WI38 (cell line): ENCODE results near the gene THAP7.
A peak's percentile ranks its signal among the peaks of the same experiment; 100 is the strongest.
"Not testable (repeated sequence)": the region's sequence is repeated elsewhere in the genome, so short reads cannot be mapped to it uniquely, and the experiment has no call there.

Experiments
- H3K4me3 ChIP-seq: 2 replicates; pipeline ENCODE4 v1.5.1; 2011; ENCODE audit warnings: low read depth, mild to moderate bottlenecking, control low read depth, low read length
- CTCF ChIP-seq: IDR thresholded peaks from 2 replicates; pipeline ENCODE4 v1.5.1; 2012; ENCODE audit warnings: low read depth, mild to moderate bottlenecking, control low read depth, low read length

The THAP7 gene

GRCh38 chr22:21044931-21045584 is 43.1 kb upstream of the THAP7 start:
- TF ChIP-seq CTCF: no peak
- H3K4me3 ChIP-seq: peak overlapping the region; percentile 50

- no peak for TF ChIP-seq CTCF
- no peak overlapping the region for H3K4me3 ChIP-seq
Measured at GRCh38 chr22:21043860-21044535, 42.1 kb upstream of the THAP7 start.

GRCh38 chr22:21042978-21043859 is 41.3 kb upstream of the THAP7 start:
- H3K4me3 ChIP-seq: no peak overlapping the region
- TF ChIP-seq CTCF: no peak

- H3K4me3 ChIP-seq: no peak overlapping the region
- no peak for TF ChIP-seq CTCF
Measured at GRCh38 chr22:21041937-21042336, 40.0 kb upstream of the THAP7 start.

- H3K4me3 ChIP-seq: not testable (repeated sequence)
Measured at GRCh38 chr22:21039158-21039557, 37.2 kb upstream of the THAP7 start.

- no peak overlapping the region for H3K4me3 ChIP-seq
- TF ChIP-seq CTCF: no peak
Measured at GRCh38 chr22:21038405-21038804, 36.5 kb upstream of the THAP7 start.

- no peak for TF ChIP-seq CTCF
Measured at GRCh38 chr22:21034989-21035388, 33.1 kb upstream of the THAP7 start.

More at GRCh38 chr22:21034989-21035388, 33.1 kb upstream of the THAP7 start:
- no peak overlapping the region for H3K4me3 ChIP-seq
